ENCODE results near the gene CTSD. TPM values are rescaled to one million over a fixed set of nuclear protein-coding genes. Genes with fewer than 3 reads are reported as not detected.

CTSD gene
- total and polyA plus RNA-seq, 9 donors: 89.0 to 545 (median 191) TPM

DNA sequence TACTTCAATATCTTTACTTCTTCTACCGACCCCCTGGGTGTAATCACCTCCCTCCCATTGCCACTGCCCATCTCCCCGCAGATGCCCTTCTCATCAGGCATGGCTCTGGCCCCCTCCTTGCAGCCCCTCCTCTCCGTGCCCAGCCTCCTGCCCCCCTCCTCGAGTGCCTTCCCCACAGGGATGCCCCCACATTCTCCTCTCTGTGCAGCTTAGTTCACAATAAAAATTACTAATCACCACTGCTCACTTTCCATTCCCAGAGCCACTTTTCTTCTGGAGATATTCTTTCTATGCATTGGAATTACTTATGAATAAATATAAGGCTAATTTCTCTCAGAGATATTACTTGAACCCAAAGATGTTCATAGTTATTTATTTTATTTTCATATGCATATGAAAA, 35.4 kb downstream of the CTSD start:
- no peaks in the 10 kb centered on the region for H3K36me3 ChIP-seq
- TF ChIP-seq, protein P1, sequence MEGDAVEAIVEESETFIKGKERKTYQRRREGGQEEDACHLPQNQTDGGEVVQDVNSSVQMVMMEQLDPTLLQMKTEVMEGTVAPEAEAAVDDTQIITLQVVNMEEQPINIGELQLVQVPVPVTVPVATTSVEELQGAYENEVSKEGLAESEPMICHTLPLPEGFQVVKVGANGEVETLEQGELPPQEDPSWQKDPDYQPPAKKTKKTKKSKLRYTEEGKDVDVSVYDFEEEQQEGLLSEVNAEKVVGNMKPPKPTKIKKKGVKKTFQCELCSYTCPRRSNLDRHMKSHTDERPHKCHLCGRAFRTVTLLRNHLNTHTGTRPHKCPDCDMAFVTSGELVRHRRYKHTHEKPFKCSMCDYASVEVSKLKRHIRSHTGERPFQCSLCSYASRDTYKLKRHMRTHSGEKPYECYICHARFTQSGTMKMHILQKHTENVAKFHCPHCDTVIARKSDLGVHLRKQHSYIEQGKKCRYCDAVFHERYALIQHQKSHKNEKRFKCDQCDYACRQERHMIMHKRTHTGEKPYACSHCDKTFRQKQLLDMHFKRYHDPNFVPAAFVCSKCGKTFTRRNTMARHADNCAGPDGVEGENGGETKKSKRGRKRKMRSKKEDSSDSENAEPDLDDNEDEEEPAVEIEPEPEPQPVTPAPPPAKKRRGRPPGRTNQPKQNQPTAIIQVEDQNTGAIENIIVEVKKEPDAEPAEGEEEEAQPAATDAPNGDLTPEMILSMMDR (IDR thresholded peaks at IDR 0.05): no peak
- TF ChIP-seq EP300 (IDR thresholded peaks at IDR 0.05) (no peak), POLR2A (IDR thresholded peaks at IDR 0.05) (no peak)
- no peaks in the 10 kb centered on the region for H3K9me3 ChIP-seq
- no peak overlapping the region for H3K4me3 ChIP-seq
- H3K4me1 ChIP-seq (ENCODE audit: insufficient read depth): no peaks in the 10 kb centered on the region
- no peak overlapping the region for H3K27ac ChIP-seq
- intact Hi-C loops (cut with DNase I): no loop called here
- H3K27me3 ChIP-seq: no peaks in the 10 kb centered on the region
- no peak for DNase-seq
- WGBS, 3 donors: 50 to 57% (median 53%) methylated on average over 4 of the region's 4 CpGs

DNA sequence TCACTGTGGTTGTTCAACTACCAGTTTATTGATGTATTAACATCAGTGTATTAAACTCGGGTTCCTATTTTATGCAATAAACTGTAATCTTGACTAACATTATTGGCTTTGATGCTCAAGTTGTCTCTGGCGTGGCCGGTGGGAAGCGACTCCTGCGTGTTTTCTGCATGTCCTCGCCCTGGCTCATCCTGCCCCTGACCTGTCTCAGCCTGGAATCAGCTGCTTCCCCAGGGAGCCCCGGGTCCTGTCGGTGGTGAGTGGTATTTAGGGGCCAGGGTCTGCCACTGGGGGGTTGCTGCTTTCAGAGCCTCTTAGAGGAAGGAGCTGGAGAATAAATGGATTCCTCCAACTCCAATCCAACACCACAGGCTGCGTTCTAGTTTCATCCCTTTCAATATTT, 35.9 kb downstream of the CTSD start:
- H3K4me1 ChIP-seq (ENCODE audit: insufficient read depth): no peaks in the 10 kb centered on the region
- H3K9me3 ChIP-seq: no peaks in the 10 kb centered on the region
- DNase-seq: no peak
- 55 to 64% (median 62%) methylated on average over 9 of the region's 9 CpGs for WGBS, 3 donors
- H3K4me3 ChIP-seq: no peak overlapping the region
- TF ChIP-seq POLR2A (IDR thresholded peaks at IDR 0.05) (no peak), EP300 (IDR thresholded peaks at IDR 0.05) (no peak)
- TF ChIP-seq, protein P1 (IDR thresholded peaks at IDR 0.05): no peak
- no peaks in the 10 kb centered on the region for H3K36me3 ChIP-seq
- no peak overlapping the region for H3K27ac ChIP-seq
- intact Hi-C loops (cut with DNase I): no loop called here
- no peaks in the 10 kb centered on the region for H3K27me3 ChIP-seq

DNA sequence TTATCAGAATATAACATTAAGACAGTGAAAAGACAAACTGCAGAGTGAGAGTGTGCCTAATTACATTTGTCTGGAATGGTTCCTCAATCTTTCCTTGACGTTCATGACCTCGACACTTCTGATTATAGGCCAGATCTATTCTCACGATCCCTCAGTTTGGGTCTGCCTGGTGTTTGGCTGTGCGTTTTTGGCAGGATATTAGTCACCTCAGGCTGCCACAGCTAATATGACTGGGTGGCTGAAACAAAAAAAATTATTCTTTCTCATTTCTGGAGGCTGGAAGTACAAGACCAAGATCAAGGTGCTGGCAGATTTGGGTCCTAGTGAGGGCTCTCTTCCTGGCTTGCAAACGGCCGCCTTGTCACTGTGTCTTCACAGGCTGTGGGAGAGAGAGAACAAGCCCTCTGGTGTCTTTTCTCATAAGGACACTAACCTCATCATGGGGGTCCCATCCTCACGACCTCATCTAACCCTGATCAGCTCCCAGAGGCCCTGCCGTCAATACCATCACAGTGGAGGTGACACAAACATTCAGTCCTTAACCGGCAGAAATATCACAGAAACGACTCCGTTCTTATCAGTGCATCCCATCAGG, 36.5 kb downstream of the CTSD start:
- Histone ChIP-seq H3K27ac (no peak overlapping the region), H3K9me3 (no peaks in the 10 kb centered on the region), H3K27me3 (no peaks in the 10 kb centered on the region), H3K36me3 (no peaks in the 10 kb centered on the region), H3K4me1 (ENCODE audit: insufficient read depth) (no peaks in the 10 kb centered on the region), H3K4me3 (no peak overlapping the region)
- 65 to 68% (median 65%) methylated on average over 11 of the region's 11 CpGs for WGBS, 3 donors
- no peak for DNase-seq
- TF ChIP-seq, protein P1 (IDR thresholded peaks at IDR 0.05): no peak
- TF ChIP-seq EP300 (IDR thresholded peaks at IDR 0.05) (no peak), POLR2A (IDR thresholded peaks at IDR 0.05) (no peak)
- intact Hi-C loops (cut with DNase I): no loop called here

DNA sequence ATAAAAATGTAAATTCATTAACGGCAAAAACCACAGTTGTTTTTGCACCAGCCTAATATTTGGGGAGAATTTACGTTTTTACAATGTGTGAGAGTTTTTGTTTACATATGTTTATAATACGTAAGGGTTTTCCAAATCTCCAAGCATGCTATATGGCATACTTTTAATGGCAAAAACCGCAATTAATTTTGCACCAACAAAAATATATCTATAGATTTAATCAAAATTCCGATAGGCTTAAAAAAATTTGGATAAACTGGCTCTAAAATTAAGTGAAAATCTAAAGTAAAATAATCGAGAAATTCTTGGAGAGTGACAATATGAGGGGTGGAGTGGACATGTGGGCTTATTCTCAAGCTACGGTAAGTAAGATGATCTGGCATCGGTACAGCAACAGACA, 43.9 kb downstream of the CTSD start:
- WGBS, 3 donors: 74 to 77% (median 76%) methylated on average over 8 of the region's 8 CpGs
- Histone ChIP-seq H3K4me3 (no peak overlapping the region), H3K9me3 (no peaks in the 10 kb centered on the region), H3K36me3 (no peaks in the 10 kb centered on the region), H3K27me3 (no peaks in the 10 kb centered on the region), H3K27ac (no peak overlapping the region), H3K4me1 (ENCODE audit: insufficient read depth) (no peaks in the 10 kb centered on the region)
- no peak for DNase-seq
- intact Hi-C loops (cut with DNase I): no loop called here
- TF ChIP-seq, protein P1 (IDR thresholded peaks at IDR 0.05): no peak
- TF ChIP-seq POLR2A (IDR thresholded peaks at IDR 0.05): no peak
- TF ChIP-seq EP300 (IDR thresholded peaks at IDR 0.05): no peak
